HT-29 (cell line): ENCODE measurements around the gene ST6GALNAC2. TPM values are rescaled to one million over a fixed set of nuclear protein-coding genes. Genes with fewer than 3 reads are reported as not detected.

Experiments
- DNase-seq: peaks from one replicate; pipeline ENCODE4 v3.0.0-alpha.2; 2015; ENCODE audit warnings: low spot score
- total RNA-seq: library from RNA; depleted of rRNA; stranded (reverse); fragments of >200 nt; shearing (Covaris generic); gene quantifications from 2 replicates; pipeline ENCODE4 v1.2.3, GENCODE V29; 2014

The ST6GALNAC2 gene
- total RNA-seq, 1 experiment from 2014 or later: 2.6 TPM

GRCh38 chr17:76599694-76600460, 14.2 kb upstream of the ST6GALNAC2 start:
- no peak for DNase-seq

GRCh38 chr17:76598004-76598439, 12.4 kb upstream of the ST6GALNAC2 start:
- peak; percentile 52 for DNase-seq

GRCh38 chr17:76597156-76598003, 11.7 kb upstream of the ST6GALNAC2 start:
- DNase-seq: peak; percentile 65

- DNase-seq: no peak
Measured at GRCh38 chr17:76594690-76595089, 9.0 kb upstream of the ST6GALNAC2 start.

- DNase-seq: no peak
Measured at GRCh38 chr17:76593959-76594358, 8.3 kb upstream of the ST6GALNAC2 start.

- DNase-seq: no peak
Measured at GRCh38 chr17:76593384-76593826, 7.7 kb upstream of the ST6GALNAC2 start.

GRCh38 chr17:76588182-76588581, 2.5 kb upstream of the ST6GALNAC2 start:
- DNase-seq: no peak

GRCh38 chr17:76586741-76587487, 1.3 kb upstream of the ST6GALNAC2 start:
- DNase-seq: no peak

- no peak for DNase-seq
Measured at GRCh38 chr17:76585033-76585648, 519 bp downstream of the ST6GALNAC2 start.

GRCh38 chr17:76584427-76585032, 1.1 kb downstream of the ST6GALNAC2 start:
- no peak for DNase-seq

GRCh38 chr17:76582660-76583059, 3.0 kb downstream of the ST6GALNAC2 start:
- no peak for DNase-seq

GRCh38 chr17:76581515-76581914, 4.1 kb downstream of the ST6GALNAC2 start:
- no peak for DNase-seq

GRCh38 chr17:76579281-76579680, 6.4 kb downstream of the ST6GALNAC2 start:
- no peak for DNase-seq

- DNase-seq: peak; percentile 68
Measured at GRCh38 chr17:76578376-76578775, 7.3 kb downstream of the ST6GALNAC2 start.

GRCh38 chr17:76577876-76578275, 7.8 kb downstream of the ST6GALNAC2 start:
- DNase-seq: no peak

- DNase-seq: no peak
Measured at GRCh38 chr17:76576189-76576588, 9.5 kb downstream of the ST6GALNAC2 start.

GRCh38 chr17:76575570-76575969, 10.1 kb downstream of the ST6GALNAC2 start:
- no peak for DNase-seq

- DNase-seq: no peak
Measured at GRCh38 chr17:76574166-76574565, 11.5 kb downstream of the ST6GALNAC2 start.

- no peak for DNase-seq
Measured at GRCh38 chr17:76573096-76573495, 12.6 kb downstream of the ST6GALNAC2 start.

GRCh38 chr17:76572201-76572910, 13.3 kb downstream of the ST6GALNAC2 start:
- DNase-seq: no peak
